HG03095 (cell line): ENCODE data around the gene CAMK1.

Experiments
- ATAC-seq: cut with Tn5 transposase; IDR thresholded peaks from one replicate; pipeline ENCODE4 v1.9.1; 2021; ENCODE audit warnings: moderate library complexity; ENCODE audit not compliant: unreplicated experiment

Gene CAMK1

DNA sequence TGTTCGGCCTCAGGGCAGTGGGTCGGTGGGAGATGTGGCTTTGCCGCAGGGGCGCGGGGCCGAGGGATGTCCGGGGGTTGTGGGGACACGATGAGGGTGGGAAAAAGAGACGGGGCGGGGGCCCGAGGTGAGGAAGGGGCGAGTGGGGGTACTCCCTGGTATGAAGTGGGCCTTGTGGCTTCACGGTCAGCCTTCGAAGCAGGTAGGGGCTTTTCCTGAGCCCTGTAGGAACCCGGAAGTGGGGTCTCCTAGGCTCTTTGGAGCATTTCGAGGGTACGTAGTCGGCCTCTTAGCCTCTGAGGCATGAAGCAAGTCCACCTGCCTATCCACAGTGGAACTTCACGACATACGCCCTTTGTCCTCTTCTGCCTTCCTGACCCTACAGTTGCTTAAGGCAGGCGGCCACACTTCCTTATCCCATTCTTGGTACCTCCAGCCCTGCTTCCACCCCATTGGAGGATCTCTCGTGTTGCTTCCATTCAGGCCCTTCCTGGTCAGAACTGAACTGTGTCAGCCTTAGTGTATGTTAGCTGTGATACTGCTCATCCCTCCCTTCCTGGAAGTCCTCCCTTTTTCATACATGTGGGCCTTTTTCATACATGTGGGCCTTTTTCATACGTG is 23.5 kb upstream of the CAMK1 start:
- no peak for ATAC-seq

- peak; percentile 73 for ATAC-seq
Measured at GRCh38 chr3:9792405-9793160, 22.8 kb upstream of the CAMK1 start, which contains the start of the genes ARPC4 and TADA3. Gene ARPC4, plus strand, starts transcription at chr3:9793082. Its CDS starts 40 bp downstream, at chr3:9793122. Gene TADA3, minus strand, starts transcription at chr3:9792473. Its CDS starts 1,007 bp downstream, at chr3:9791466.

DNA sequence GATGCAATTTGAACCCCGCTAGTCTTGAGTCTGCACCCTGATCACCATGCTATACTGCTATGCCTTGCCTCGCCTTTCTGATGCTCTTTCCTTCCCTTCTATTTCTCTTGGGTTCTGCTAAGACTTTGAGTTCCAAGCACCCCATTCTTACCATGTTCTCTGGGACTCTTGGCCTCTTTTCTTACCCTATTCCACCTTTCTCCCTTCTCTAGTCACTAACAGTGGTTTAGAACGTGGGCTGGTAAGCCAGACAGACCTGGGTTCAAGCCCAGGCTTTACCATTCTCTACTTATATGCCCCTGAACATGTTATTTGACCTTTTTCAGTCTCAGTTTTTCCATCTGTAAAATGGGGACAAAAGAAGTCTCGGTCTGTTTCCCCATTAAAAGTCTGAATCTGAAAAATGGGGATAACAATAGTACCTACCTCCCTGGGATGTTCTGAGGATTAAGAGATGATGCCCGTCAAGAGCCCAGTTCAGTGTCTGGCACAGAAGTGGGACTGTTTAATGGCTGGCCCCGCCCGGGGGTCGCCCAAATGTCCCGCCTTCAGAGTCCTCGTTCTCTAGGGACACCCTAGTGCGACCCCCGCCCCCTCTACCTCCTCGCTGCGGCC is 22.1 kb upstream of the CAMK1 start:
- peak; percentile 2 for ATAC-seq

DNA sequence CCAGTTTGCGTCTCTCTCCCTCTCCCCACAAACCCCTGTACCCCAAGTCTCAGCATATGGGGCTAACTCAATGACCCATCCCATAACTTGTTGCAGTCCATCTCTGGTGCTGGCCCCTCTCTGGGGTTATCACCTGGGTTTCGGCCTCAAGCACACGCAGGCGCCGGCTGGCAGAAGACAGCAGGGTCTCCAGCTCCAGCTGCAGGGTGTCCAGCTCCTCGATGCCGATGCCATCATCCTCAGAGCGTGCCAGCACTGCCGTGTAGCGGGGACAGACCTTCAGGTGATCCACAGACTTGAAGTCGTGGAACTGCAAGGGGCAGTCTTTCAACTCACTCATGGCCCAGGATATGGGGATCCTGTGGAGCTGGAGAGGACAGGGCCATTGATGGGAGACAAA is 21.4 kb upstream of the CAMK1 start:
- no peak for ATAC-seq

DNA sequence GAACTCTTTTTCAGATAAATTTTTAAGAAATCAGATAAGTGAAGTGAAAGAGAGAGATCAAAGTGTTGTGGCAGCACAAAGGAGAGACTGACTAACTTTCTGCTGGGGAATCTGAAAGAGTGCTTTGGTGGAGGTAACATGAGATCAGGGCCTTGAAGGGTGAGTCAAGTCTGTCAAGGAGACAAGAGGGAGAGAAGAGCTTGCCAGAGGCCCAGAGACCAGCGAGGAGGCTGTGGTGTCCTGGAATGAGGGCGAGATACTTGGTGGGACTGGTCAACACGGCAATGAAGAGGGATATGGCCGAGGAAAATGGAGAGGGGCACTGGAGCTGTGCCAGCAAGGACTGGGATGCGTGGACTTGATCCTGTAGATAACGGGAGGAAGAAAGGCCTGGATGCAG is 18.0 kb upstream of the CAMK1 start:
- ATAC-seq, result no peak

DNA sequence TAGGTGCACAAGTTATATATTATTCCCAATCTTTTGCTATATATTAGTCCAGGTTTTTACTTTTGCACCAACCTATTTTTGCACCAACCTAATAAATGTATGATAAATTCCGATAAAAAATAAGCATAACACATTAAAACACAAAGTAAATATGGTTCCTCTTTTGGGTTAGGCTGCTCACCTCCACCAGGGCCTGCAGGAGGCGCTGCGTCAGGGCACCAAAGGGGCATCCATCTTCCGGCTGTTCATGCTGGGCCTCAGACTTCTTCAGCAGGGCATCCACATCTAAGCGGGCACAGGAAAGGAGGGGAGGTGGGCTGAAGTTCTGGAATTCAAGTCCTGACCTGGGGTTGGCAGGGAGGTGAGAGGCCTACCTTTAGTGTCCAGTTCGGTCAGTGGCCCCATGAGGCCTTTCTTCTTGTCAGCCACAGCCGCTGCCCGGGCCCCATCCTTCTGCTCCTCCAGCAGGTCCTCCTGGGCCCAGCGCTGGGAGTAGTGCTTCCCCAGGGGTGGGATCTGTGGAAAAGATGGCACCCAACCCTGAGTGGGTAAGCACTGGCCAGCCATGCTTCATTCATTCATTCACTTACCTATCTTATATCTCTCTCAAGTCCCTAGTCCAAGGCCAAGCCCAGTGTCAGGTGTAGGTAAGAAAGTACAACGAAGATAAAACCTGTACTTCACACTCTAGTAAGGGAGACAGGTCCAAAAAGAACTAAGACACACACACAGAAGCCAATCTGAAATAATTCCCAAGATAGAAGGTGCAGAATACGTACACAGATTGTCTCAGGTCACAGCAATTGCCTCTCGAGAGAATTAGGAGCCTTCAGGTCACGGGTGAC is 17.3 kb upstream of the CAMK1 start:
- ATAC-seq, result no peak

DNA sequence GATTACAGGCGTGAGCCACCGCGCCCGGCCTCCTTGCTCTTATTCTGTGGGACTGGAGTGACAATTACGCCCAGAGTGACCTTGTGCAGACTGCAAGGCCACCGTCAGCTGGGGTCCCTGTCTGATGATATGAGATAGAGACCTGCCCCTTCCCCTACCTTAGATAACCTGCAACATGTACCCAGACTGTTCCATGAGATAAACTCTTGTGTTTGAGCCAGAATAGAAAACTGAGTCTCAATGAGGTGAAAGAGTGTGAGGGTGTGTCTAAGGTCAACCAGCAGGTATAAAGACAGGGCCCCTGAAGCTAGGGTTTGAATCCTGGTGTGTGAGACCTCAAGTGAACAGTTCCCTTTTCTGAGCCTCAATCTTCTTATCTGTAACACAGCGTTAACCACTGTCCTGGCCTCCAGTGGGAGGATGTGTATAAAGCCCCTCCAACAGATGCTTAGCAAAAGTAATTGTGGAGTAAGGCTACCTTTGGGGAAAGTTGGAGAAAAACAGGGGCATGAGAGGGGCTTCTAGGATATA is 16.5 kb upstream of the CAMK1 start:
- no peak for ATAC-seq

GRCh38 chr3:9785602-9786001 is 15.9 kb upstream of the CAMK1 start:
- ATAC-seq, result no peak

DNA sequence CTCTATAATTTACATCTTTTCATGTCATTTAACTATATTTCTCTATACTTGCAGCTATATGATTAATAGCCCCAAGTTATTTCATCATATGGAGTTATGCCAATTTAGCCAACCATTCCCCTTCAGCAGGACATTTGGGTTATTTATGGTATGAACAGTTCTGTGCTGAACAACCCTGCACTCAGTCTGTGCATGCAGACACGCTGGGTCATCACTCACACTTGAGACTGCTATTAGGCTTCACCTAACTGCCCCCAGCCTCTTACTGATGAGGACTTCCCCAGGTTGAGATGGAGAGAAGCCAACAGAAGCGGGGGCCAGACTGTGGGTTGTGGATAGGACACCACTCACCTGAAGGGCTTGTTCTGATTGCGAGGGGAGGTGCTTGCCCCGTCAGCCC is 15.2 kb upstream of the CAMK1 start:
- ATAC-seq, result no peak

DNA sequence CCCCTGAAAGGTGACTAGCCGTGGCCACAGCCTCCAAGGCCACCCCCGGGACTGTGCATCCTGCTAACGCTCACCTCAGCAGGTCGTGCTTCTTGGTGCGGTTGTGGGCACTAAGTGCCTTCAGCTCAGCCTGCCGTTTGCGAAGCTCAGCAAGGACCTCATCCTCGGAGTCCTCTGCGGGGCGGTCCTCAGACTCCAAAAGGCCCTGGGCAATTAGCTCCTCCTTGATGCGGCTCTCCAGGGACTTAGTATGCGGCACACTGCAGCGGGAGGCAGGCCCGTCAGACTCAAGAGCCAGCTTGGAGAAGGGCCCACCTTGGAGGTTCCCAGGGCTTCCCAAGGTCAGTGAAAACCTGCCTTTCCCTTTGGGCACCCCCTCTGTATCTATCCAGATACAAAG is 14.2 kb upstream of the CAMK1 start:
- no peak for ATAC-seq

GRCh38 chr3:9782770-9783169 is 13.0 kb upstream of the CAMK1 start:
- ATAC-seq, result no peak

GRCh38 chr3:9781978-9782603 is 12.3 kb upstream of the CAMK1 start:
- no peak for ATAC-seq

GRCh38 chr3:9781551-9781950 is 11.8 kb upstream of the CAMK1 start:
- no peak for ATAC-seq

GRCh38 chr3:9780910-9781309 is 11.2 kb upstream of the CAMK1 start:
- no peak for ATAC-seq

GRCh38 chr3:9780458-9780812 is 10.7 kb upstream of the CAMK1 start:
- no peak for ATAC-seq

DNA sequence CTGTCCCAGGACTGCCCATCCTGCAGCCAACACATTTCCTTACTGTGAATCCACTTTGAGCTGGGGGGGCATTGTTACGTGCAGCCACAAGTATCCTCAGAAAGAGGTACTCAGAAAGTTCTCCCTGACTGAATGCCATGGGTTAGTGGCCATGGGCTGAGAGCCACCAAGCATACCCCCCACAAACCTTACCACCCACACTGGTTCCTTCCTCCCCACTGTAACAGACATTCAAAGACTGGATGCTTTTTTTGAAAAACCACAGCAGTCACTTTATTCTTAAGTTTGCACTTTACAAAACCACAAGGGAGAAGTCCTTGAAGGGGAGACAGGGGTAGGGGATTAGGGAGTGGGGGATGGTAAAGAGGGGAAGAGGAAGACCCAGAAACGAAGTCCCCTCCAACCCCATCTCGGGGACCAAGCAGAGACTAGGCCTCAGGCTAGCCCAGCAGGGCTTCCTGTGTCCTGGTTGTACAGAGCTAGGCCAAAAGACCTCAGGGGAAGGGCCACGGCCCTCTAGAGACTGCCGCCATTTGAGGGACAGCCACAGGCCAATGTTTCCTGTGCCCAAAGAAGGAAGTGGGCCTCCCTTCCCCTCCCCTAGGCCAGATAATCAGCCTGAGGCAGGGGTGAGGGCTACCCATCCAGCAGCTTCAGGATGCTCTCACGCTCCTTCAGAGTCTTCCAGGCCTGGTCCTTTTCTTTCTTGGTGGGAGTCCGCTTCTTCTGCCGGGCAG is 10.1 kb upstream of the CAMK1 start:
- no peak for ATAC-seq

DNA sequence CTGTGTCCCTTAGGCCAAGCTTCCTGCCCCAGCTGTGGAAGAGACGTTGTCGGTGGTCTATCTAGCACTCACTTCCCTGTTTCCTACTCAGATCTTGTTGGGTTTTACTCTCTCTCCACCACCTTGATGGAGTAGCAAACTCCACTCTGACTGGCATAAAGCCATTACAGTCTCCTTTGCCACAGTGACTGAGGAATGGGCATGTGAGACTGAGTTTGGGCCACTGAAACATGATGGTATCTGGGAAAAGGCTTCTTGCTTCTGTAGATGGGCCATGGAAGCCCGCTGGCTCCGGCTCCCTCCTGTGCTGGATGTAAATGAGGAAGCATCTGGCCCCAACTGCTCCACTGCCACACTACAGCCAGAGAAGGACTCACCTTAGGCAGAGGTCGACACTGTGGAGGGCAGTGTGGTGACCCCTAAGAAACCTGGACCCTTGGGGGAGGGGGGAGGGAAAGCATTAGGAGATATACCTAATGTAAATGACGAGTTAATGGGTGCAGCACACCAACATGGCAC is 9.4 kb upstream of the CAMK1 start:
- no peak for ATAC-seq

DNA sequence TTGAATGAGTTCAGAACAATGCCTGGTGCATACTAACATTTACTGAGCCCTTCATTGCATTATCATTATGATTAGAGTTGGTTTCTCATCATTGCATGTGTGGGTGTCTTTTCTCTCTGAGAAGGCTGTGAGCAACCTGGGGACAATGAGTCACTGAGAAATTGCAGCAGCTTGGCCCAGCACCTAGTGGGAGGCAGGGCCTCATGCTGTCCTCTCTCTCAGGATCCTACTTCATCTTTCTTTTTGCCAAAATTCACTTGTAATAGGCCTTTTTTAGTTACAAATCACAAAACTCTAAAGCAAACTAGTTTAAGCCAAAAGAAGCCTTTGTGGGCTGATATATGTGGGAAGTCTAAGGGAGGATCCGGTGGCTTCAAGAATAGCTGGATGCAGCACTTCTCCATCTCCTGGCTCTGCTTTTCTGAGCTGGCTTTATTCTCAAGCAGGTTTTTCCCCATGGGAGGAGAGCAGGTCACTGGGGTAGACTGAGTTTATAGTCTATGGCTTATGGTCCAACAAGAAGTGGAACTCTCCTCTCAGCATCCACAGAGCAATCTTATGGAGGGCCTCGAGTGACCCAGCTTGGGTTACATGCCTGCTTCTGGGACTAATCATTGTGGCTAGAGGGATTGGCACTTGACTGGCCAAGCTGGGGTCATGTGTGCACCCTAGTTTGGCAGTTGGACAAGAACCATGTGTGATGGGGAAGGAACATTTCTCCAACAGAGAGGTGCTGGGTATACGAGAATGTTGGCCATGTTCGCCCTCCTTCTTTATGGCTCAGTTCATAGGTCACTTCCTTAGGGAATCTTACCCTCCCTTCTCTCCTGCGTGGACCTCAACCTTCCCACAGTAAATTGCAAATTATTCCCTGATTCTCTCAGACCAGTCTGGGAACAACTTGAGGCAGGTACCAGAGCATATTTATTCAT is 8.7 kb upstream of the CAMK1 start:
- no peak for ATAC-seq

DNA sequence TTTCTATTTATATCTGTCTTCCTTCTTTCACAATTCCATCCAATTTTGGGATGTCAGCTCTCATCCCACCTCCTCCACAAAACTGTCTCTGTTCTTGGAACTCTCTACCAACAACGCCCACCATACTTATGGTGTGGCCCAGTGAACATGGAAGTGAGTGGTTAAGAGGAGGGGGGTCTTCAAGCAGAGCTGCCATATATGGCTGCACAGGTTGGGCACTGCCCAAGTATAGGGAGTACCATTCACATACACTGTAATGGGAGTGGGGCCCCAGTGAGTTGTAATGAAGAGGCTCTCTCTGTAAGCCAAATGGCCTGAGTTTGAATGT is 7.9 kb upstream of the CAMK1 start:
- no peak for ATAC-seq
